ENCODE data around the gene PROM2.

Gene PROM2

DNA sequence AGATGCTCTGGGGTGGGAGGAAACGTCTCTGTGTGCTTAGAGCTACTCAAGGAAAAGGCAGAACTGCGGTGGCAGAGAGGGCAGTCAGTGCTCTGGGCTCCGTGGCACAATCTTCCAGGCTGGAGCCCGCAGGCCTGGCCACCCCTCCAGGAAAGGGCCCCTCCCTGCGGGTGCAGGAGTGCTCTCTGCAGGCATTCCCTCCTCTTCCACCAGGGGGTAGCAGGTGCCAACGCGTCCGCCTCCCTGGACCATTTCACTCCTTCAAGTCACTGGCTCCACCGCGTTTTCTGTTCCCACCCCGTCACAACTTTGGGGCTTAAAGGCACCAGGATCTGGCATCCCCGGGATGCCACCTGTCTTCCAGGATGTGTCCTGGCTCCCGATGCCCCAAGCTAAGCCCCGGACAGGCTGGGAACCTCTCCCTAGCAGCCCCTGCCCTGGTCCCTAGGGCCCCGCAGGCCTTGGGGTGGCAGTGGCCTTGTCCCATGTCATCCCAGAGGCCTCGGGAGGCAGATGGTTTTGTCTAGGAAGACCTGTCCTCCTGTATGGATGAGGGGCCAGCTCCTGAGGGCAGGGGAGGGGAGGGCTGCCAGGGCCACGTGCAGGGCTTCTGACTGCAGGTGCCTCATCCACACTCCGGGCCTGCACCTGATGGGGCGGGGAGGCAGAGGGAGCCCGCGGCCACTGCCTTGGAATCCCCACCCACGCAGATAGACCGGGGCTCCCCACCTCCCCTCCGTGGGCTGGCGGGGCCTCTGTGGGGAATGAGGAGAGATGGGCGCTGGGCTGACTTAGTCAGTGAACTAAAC, 49.3 kb downstream of the PROM2 start:
- peak; percentile 39 for DNase-seq (ENCODE audit: low read depth)

DNA sequence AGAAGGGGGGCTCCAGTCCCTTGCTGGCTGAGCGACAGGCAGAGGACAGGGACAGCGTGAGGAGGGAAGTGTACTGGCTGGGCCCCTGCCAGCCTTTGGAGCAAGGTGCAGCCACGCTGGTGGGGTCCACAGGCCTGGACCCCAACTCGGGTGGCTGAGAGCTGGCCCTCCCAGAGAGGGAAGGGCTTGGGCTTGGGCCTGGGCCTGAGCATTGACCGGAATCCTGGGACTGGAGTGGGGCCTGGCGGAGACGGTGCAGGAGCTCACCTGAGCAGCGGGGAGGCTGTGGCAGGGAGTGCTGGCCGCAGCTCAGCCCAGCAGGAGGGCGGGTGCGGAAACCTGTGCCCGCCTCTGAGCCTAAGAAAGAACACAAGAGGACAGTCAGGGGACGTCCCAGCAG, 50.8 kb downstream of the PROM2 start:
- no peak for DNase-seq (ENCODE audit: low read depth)

DNA sequence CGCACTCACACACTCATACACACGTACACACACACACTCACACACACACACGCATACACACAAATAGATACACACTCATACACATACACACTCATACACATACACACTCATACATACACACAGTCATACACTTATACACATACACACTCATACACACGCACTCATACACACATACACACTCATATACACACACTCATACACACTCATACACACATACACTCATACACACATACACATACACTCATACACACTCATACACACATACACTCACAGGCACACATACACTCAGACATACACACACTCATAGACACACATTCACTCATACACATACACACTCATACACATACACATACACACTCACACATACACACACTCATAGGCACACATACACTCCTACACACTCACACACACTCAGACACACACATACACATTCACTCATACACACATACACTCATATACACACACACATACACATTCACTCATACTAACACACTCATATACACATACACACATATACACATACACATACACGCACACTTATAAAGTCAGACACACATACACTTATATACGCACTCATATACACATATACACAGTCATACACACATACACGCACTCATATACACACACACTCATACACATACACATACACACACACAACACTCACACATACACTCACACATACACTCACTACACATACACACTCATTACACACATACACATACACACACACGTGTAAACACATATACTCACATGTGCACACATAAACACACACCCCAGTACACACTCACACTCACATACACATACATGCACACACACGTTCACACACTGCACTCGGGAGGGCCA, 51.6 kb downstream of the PROM2 start:
- DNase-seq (ENCODE audit: low read depth) = no peak

DNA sequence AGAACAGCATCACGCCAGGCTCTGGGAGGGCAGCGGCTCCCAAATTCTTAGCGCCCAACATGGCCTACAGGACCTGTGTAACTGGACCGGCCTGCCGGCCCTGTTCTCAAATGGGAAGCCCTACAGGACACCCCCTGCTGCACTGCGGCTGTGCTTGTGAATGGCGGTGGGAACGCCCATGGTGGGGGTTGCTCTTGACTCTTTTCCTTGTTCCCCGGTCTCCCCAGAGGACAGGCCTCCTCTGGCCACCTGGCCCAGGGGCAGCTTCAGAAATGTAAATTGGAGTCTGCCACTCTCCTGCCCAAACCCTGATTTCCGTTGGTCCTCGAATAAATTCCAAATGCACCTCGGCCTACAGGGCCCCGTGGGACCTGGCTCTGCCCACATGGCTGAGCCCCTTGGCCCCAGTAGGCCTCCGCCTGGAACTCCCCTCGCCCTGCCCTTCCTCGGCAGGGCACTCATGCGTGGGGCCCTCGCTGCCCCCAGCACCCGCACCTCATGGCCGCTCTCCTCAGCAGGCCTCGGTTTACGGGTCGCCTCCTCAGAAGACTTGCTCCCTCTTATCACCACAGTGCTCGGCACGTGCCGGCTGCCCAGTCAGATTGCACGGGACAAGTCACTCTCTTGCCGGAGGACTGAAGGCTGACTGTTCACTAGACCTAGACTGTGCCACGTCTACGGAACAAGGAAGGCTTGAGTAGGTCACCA, 52.3 kb downstream of the PROM2 start:
- no peak for DNase-seq (ENCODE audit: low read depth)

DNA sequence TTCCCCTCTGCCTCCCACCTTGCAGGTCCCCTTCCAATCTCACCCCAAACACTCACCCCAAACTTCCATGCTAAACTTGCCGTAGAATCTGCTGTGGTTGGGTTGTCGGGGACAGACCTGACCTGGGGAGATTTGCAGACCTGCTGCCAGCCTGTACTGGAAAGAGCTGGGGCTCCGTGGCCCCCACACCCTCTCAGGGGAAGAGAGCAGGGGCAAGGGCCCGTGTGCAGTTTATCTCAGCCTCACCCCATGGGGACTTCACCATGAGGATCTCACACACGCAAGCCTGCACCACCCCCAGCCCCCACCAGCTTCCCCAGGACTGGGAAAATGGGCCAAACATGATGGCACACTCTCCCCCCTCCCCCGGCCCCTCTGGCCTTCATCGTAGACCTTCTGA, 53.6 kb downstream of the PROM2 start:
- no peak for DNase-seq (ENCODE audit: low read depth)

DNA sequence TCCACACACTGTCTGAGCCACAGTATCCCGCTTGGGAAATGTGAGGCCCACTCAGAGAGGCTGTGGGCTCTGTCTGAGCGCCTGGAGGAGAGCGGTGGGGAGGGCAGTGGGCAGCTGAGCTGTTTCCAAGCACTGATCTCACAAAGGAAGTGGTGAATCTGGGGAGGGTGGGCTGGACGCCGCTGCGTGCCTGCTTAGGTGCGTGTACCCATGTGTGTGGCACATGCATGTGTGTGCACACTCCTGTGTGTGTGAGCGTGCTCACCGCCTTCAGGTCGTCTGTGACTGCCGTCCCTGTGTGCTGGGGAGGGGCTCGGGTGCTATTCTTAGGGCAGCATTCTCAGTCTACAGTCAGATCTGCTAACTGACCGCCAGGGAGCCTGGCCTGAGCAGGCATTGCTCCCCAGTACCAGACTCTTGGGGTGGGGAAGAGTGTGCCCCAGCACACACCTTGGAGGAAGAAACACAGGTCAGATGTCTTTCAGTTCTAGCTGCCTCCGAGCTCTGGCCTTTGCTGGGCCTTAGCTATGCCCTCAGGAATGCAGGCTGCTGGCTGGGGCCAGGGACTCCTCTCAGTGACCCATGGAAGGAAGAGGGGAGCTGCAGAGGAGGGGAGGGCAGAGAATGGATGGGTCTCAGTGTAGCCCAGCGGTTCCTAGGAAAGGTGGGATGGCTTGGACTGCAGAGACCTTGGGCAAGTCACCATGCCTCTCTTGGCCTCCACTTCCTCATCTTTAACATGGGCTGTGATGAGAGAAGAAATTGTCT, 54.3 kb downstream of the PROM2 start:
- DNase-seq (ENCODE audit: low read depth) = peak; percentile 28

DNA sequence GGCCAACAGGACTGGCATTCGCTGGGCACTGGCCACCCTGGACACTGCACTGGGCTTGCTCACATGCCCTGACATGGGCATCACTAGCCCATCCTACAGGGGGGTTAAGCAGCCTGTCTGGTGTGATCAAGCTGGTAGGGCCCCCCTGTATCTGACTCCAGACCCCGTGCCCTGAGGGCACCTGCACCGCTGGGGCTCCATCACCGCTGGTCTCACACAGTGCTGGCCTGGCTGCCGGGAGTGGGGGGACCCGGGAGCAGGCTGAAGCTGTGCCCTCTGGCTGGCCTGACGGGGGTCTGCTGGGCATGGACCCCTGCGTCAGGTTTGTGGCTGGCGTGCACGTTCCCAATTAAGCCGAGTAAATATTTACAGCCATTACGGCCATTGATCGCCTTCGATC, 55.2 kb downstream of the PROM2 start:
- DNase-seq (ENCODE audit: low read depth) = no peak

DNA sequence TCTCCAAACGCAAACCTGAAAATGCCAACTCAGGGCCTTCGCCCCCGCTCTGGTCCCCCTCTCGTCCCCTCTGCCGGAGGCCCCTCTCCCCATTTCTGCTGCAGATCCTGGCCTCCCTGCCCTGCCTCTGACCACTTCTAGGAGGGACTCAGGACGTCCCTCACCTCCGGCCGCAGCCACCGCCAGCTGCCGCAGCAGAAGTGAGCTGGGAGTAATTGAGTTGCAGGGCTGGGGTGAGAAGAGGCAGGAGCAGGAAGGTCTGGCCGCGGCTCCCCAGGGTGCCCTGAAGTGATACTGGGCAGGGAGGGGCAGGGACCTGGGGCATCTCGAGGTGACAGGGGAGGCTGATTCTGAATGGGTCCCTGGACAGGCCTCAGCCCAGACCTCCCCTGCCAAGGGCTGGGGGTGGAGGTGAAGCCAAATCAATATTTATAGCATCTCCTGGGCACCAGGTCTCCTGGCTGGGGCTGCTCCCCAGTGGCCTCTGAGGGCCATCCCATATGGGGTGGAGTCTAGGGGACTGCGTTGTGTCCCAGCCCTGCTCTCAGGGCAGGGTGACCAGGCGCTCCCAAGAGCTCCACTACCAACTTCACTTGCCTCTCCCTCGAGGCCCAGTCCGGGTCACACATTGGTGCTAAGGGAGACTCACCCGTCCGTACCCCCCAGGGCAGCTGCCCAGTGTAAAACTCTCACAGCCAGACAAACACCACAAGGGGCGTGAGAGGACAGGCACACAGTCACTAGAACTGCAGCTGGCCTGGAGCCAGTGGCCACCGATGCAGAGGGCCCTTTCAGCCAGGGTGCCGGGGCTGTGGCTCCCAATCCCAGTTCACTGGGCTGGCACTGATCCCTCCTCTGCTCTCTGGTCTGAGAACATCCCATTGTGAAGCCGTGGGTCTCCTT, 55.9 kb downstream of the PROM2 start:
- DNase-seq (ENCODE audit: low read depth) = no peak

DNA sequence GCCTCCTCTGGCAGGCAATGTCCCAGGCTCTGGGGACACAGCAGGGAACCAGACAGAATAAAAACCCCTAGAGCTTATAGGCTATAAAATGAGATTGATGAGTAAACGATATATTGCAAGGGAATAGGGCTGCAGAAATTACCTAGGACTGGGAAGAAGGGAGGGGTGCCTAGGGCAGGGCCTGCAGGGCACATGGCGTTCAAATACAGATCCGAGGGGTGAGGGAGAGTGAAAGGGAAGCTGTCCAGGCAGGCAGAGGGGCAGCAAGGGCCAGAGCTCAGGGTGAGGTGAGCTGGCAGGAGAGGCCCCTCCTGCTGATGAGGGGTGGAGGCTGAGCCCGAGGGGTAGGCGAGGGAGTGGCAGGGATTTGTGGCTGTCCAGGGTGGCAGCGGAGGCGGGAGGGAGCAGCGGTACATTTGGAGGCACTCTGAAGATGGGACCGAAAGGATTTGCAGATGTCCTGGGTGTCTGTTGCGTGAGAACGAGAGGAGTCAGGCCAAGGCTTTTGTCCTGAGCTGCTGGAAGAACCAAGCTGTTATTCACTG, 56.6 kb downstream of the PROM2 start:
- DNase-seq (ENCODE audit: low read depth) = no peak

DNA sequence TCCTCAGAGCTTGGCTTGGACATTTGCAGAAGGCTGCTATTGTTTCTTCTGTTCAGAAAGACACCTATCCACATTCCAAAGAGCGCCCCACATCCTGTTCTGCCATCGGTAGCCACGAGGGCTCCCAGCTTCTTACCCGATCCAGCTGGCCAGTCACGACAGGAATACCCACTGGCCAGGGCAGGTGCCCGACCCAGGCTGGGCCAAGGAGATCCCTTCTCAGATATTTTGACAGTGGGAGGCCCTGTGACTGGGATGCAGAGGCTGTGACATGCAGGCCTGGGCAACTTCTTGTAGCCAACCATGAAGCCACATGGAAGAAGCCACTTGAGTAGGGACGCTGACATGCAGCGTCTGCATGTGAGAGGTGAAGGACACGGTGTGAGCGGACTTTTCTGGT, 57.4 kb downstream of the PROM2 start:
- DNase-seq (ENCODE audit: low read depth) = no peak

DNA sequence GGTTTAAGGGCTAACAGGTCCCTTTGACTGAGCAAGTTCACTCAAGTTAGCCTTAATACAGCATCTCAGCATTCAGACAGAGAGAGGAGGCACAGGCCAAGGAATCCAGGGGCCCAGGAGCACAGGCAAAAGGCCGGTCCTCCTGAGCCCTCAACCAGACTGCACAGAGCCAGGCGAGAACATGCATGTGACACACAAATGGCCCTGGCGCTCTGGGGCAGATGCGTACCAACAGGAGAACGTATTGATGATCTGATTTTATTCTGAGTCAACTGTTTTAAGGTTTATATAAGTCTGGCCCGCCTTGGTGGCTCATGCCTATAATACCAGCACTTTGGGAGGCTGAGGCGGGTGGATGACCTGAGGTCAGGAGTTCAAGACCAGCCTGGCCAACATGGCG, 57.8 kb downstream of the PROM2 start:
- DNase-seq (ENCODE audit: low read depth) = no peak

DNA sequence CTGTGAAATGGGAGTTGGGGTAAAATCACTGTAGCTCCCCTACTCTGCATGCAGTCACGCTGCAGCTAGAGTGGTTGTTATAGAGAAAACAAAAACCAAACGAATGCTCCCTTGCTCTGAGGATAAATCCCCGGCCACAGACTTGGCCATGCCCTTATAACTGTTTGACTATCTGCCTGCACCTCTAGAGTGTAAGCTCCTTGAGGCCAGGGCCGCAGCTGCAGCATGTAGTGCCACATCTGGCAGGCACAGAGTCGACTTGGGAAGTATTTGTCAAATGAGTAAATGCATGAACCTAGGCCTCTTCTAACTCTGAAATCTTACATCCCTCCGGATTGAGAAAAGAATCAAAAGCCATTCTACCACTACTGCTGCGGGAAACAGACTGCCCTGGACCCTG, 58.8 kb downstream of the PROM2 start:
- DNase-seq (ENCODE audit: low read depth) = no peak

DNA sequence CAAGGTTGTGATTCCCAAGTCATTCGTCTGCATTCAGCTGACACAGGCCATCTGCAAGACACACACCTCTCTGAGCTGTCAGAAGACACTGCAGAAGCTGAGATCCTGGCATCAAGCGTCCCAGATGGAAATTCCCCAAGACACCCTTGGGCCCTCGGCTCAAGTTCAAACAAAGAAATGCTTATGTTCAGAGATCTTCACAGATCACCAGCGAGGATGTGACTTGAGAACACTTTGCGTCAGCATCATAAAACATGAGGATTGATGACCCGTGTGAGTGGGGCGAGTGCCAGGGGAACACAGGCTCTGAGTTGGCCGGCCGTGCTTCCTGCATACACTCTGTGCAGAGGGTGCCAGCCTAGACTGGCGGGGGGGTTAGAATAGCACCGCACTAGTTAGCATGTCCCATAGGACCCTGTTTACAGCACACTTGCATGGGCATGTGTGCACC, 59.7 kb downstream of the PROM2 start:
- peak; percentile 97 for DNase-seq (ENCODE audit: low read depth)

DNA sequence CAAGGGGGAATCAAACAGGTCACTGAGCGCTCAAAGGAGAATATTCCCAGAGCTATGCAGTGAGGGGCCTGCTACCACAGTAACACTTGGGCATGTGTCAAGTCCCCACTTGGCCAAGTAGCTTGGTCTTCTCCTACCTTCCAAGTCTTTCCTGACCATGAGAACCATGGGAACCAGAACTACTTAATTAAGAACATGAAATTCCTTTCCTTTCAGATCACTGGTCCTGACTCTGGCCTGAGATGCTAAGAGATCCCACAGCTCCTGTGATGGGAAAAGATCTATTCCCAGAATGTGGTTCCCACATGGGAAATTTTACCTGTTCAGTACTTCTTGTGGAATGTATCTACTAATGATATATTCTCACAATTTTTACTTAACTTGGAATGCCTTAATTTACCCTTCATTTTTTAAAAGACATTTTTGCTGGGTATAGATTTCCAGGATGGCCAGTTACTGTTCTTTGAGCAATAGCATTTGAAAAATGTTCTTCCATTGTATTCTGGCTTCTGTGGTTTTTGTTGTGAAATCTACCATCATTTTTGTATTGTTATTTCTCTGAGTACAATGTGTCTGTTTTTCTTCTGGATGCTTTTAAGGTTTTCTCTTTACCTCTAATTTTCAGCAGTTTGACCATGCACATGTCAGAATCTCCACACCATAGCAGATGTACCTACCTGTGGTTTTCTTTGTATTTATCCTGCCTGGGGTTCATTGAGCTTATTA, 60.8 kb downstream of the PROM2 start:
- peak; percentile 55 for DNase-seq (ENCODE audit: low read depth)

DNA sequence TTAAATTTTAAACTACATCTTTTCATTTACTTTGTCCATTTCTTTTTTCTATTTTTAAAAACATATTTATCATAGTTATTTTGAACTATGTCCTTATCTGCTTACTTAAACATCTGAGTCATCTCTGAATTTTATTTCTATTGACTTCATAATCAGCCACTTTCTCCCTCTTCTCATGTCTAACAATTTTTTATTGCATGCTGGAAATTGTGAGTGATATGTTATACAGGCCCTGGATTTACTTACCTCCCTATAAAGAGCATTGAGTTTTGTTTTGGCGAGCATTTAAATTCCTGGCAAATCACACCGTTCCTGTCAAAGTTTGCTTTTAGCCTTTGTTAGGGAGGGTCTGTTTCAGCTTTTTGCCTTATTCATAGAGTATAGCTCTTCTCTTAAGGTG, 62.2 kb downstream of the PROM2 start:
- DNase-seq (ENCODE audit: low read depth) = no peak

DNA sequence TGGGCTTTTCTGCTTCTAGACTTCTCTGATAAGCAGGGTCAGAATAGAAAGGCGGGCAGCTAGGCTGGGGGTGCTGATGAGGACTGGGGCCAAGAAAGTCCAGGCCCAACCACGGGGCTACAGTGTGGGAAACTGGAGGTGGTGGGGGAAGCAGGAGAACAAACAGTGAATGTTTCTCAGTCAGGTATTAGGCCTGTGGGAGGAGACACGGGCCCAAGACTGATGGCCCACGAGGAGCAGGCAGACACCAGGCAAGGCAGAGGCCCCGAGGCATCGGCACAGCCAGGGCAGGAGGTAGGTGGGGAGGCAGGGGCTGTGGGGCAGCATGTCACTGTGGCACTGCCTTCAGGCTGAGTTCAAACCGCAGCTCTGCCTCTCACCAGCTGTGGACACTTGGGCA, 63.6 kb downstream of the PROM2 start:
- DNase-seq (ENCODE audit: low read depth) = no peak

All from fibroblast of gingiva (primary cell).